Measurements from ENCODE around the gene KIN. TPM values are rescaled to one million over a fixed set of nuclear protein-coding genes. Genes with fewer than 3 reads are reported as not detected.
A peak's percentile ranks its signal among the peaks of the same experiment; 100 is the strongest.
"Not testable (repeated sequence)": the region's sequence is repeated elsewhere in the genome, so short reads cannot be mapped to it uniquely, and the experiment has no call there.

KIN gene
- total RNA-seq, 1 donor from 2014 or later, result 13.7 TPM

GRCh38 chr10:7794251-7795026, 6.6 kb upstream of the KIN start:
- DNase-seq, result no peak

GRCh38 chr10:7792541-7792940, 4.7 kb upstream of the KIN start:
- DNase-seq, result no peak

GRCh38 chr10:7789390-7789789, 1.6 kb upstream of the KIN start:
- DNase-seq, result peak; percentile 16

GRCh38 chr10:7788639-7789286, 970 bp upstream of the KIN start:
- DNase-seq, result peak; percentile 54

- peak; percentile 12 for DNase-seq
These were observed 490 bp downstream of the KIN start for GRCh38 chr10:7787150-7787856.

GRCh38 chr10:7786430-7786829, 1.4 kb downstream of the KIN start:
- no peak for DNase-seq

GRCh38 chr10:7782194-7782593, 5.6 kb downstream of the KIN start:
- DNase-seq, result not testable (repeated sequence)

GRCh38 chr10:7776777-7777176, 11.0 kb downstream of the KIN start:
- DNase-seq, result no peak

- no peak for DNase-seq
These were observed 13.7 kb downstream of the KIN start for GRCh38 chr10:7773845-7774801.

- no peak for DNase-seq
These were observed 19.4 kb downstream of the KIN start for GRCh38 chr10:7768417-7768816.

- DNase-seq, result no peak
These were observed 20.6 kb downstream of the KIN start for GRCh38 chr10:7767209-7767608.

- no peak for DNase-seq
These were observed 21.6 kb downstream of the KIN start for GRCh38 chr10:7766241-7766640.

GRCh38 chr10:7763929-7764328, 23.9 kb downstream of the KIN start:
- no peak for DNase-seq

- DNase-seq, result no peak
These were observed 31.3 kb downstream of the KIN start for GRCh38 chr10:7756360-7756992.

- DNase-seq, result no peak
These were observed 32.7 kb downstream of the KIN start for GRCh38 chr10:7755103-7755502.

GRCh38 chr10:7752251-7752650, 35.5 kb downstream of the KIN start:
- no peak for DNase-seq

- no peak for DNase-seq
These were observed 37.6 kb downstream of the KIN start for GRCh38 chr10:7750222-7750621.

GRCh38 chr10:7748637-7749036, 39.2 kb downstream of the KIN start:
- DNase-seq, result not testable (repeated sequence)

- DNase-seq, result no peak
These were observed 43.5 kb downstream of the KIN start for GRCh38 chr10:7744307-7744706.

- DNase-seq, result no peak
These were observed 49.0 kb downstream of the KIN start for GRCh38 chr10:7738536-7739407.

- no peak for DNase-seq
These were observed 53.0 kb downstream of the KIN start for GRCh38 chr10:7734821-7735220.
